Lower leg skin (tissue), 4 donors: ENCODE measurements around the gene PGM1. TPM values are rescaled to one million over a fixed set of nuclear protein-coding genes. Genes with fewer than 3 reads are reported as not detected.

ENCODE experiments used
- DNase-seq, 2 donors: peaks; one replicate each; pipeline ENCODE4 v3.0.0-alpha.2; 2019; ENCODE audit warnings: low spot score in 2 of 2
- H3K4me3 ChIP-seq: fragments of 200-600 bp; sonication (generic); 2 replicates; pipeline ENCODE4 v1.5.1; 2017; ENCODE audit warnings: mild to moderate bottlenecking, low read depth; ENCODE audit not compliant: poor library complexity, severe bottlenecking
- POLR2A ChIP-seq, 2 donors: fragments of 450-650 bp; IDR thresholded peaks; one replicate each; pipeline ENCODE4 v1.6.1; 2016 to 2017; ENCODE audit warnings: antibody characterized with exemption in 2 of 2, mild to moderate bottlenecking in 1 of 2, moderate library complexity in 1 of 2
- WGBS, 2 donors: methylation state at CpG; one replicate each; pipeline ENCODE4 v1.1.5; 2018; 5-methylcytosine and 5-hydroxymethylcytosine counted together
- intact Hi-C: fragments of 100-400 bp; cut with DNase I; formaldehyde crosslinking; loops from one replicate; pipeline ENCODE4 v1.15.0; 2023; ENCODE audit warnings: low total_unique reads
- total RNA-seq, 4 donors: library from RNA; depleted of rRNA; stranded (reverse); fragments of >200 nt; gene quantifications; one replicate each; pipeline ENCODE4 v1.1.0, GENCODE V29; 2016
- TF ChIP-seq, protein P1 (sequence below), 3 donors: fragments of 450-650 bp; IDR thresholded peaks; one replicate each; pipeline ENCODE4 v1.5.1; 2016; ENCODE audit warnings: antibody characterized with exemption in 3 of 3, mild to moderate bottlenecking in 3 of 3, moderate library complexity in 2 of 3

The PGM1 gene
- total RNA-seq, 4 donors from 2014 or later, result 39.3 to 54.2 (median 48.9) TPM

- no peak overlapping the region for H3K4me3 ChIP-seq
- DNase-seq, result no peak
- 89 to 95% methylated on average over 2 of the region's 2 CpGs for WGBS, 2 donors
- TF ChIP-seq, protein P1, sequence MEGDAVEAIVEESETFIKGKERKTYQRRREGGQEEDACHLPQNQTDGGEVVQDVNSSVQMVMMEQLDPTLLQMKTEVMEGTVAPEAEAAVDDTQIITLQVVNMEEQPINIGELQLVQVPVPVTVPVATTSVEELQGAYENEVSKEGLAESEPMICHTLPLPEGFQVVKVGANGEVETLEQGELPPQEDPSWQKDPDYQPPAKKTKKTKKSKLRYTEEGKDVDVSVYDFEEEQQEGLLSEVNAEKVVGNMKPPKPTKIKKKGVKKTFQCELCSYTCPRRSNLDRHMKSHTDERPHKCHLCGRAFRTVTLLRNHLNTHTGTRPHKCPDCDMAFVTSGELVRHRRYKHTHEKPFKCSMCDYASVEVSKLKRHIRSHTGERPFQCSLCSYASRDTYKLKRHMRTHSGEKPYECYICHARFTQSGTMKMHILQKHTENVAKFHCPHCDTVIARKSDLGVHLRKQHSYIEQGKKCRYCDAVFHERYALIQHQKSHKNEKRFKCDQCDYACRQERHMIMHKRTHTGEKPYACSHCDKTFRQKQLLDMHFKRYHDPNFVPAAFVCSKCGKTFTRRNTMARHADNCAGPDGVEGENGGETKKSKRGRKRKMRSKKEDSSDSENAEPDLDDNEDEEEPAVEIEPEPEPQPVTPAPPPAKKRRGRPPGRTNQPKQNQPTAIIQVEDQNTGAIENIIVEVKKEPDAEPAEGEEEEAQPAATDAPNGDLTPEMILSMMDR (IDR thresholded peaks at IDR 0.05), result no peak
- no peak for TF ChIP-seq POLR2A (IDR thresholded peaks at IDR 0.05)
- intact Hi-C loops, result no loop called here
Observed at GRCh38 chr1:63642901-63643300, 49.7 kb downstream of the PGM1 start.

- TF ChIP-seq, protein P1 (IDR thresholded peaks at IDR 0.05), result no peak
- no peak for TF ChIP-seq POLR2A (IDR thresholded peaks at IDR 0.05)
- H3K4me3 ChIP-seq, result no peak overlapping the region
- no peak for DNase-seq
- 90 to 95% methylated on average over 3 of the region's 3 CpGs for WGBS, 2 donors
- intact Hi-C loops, result no loop called here
Observed at GRCh38 chr1:63643517-63643916, 50.3 kb downstream of the PGM1 start.

DNA sequence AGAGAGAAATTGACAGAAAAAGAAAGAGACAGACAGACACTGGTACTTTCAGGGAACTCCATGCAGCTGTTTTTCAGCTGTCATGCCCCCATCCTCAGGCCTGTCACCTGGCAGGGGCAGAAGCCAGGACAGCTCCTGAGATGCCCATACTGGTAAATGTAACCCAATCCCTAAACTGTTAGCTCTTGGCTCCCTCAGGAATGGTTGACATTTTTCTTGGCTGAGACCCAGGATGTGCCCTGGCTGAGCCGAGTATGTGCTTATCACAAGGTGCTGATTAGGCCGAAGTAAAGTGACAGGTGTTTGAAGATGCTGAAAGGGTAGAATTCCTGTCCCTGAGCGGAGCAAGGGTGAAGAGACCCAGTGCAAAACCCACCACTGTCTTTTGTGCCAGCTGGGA is 50.7 kb downstream of the PGM1 start:
- no peak for DNase-seq
- intact Hi-C loops, result no loop called here
- H3K4me3 ChIP-seq, result no peak overlapping the region
- WGBS, 2 donors, result 47 to 70% methylated on average over 3 of the region's 3 CpGs
- TF ChIP-seq, protein P1 (IDR thresholded peaks at IDR 0.05), result no peak
- no peak for TF ChIP-seq POLR2A (IDR thresholded peaks at IDR 0.05)

DNA sequence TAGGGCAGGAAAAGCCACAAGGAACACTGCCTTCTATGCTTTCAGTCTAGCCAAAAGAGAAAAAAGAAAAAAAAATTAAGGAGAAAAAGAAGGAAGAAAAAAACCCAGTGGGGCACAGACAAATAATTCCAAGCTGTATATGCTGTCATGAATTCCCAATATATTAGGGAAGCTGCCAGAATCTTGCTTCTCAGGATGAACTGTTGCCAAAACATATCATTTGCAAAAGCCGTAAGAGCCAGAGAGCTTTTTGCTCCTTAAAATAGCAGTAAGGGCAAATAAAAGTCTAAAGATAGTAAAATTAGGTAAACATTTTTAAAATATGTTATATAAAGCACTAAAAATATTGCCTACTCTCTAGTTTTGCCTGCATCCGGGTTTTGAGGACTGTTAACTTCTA is 52.1 kb downstream of the PGM1 start:
- DNase-seq, result no peak
- H3K4me3 ChIP-seq, result no peak overlapping the region
- 24 to 36% methylated on average over 2 of the region's 2 CpGs for WGBS, 2 donors

DNA sequence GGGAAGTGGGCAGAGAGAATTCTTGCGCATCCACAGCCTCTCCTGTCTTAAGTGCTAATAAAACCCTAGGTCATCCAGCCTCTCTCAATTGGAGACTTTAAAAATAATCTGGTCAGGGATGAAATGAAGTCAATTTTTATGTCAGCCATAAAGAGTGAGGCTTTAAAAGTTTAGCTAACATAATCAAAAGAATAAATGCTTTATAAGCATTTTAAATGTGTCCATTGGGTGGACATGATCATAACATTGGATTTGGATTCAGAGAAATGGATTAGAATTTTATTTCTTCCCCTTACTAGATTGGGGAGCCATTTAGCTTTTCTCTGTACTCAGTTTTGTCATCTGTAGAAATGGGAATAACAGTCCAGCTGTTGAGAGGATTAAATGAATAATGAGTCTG is 55.5 kb downstream of the PGM1 start:
- DNase-seq, result no peak
- TF ChIP-seq, protein P1 (IDR thresholded peaks at IDR 0.05), result no peak
- no peak for TF ChIP-seq POLR2A (IDR thresholded peaks at IDR 0.05)
- H3K4me3 ChIP-seq, result no peak overlapping the region
- WGBS, 2 donors, result 100% methylated on average over 1 of the region's 1 CpG
- intact Hi-C loops, result no loop called here

More for the DNA sequence above, 52.1 kb downstream of the PGM1 start:
- TF ChIP-seq, protein P1 (IDR thresholded peaks at IDR 0.05), result no peak
- TF ChIP-seq POLR2A (IDR thresholded peaks at IDR 0.05), result no peak
- intact Hi-C loops, result no loop called here

DNA sequence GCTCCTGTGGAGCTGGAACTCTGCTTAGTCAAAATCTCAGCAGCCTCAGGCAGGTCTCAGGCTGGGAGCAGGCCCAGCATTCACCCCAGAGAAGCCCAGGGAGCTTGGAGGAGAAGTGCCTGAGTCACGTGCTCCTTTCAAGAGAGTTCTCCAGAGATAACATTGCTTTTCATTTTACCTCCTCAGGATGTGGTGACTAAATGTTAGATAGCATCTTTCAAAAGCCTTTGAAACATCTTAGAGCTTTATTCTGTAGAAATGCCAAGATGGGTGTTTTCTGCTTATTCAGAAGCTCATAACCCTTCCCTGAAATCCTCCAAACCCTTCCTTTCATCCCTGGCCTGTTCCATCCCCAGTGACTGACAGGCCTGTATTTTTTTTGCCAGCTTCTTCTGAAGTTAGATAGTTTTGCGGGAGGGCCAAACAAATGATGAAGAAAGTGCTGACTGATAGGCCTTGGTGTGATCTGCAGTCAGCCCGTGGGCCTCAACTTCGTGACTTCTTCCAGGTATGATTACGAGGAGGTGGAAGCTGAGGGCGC is 58.0 kb downstream of the PGM1 start:
- 60 to 63% methylated on average over 6 of the region's 6 CpGs for WGBS, 2 donors
- intact Hi-C loops, result no loop called here
- TF ChIP-seq, protein P1 (IDR thresholded peaks at IDR 0.05), result no peak
- no peak for TF ChIP-seq POLR2A (IDR thresholded peaks at IDR 0.05)
- DNase-seq, result no peak
- H3K4me3 ChIP-seq, result no peak overlapping the region
